ENCODE measurements around the gene INSYN1.

GRCh38 chr15:73746883-73747282 is 6.3 kb downstream of the INSYN1 start:
- no peak for TF ChIP-seq ZNF274 (IDR thresholded peaks at IDR 0.05; ENCODE audit: insufficient read depth, insufficient read length)
- no peak for TF ChIP-seq CTCF (IDR thresholded peaks at IDR 0.05 in 2 of 3, conservative IDR thresholded peaks at IDR 0.05 in 1 of 3; ENCODE audit: control insufficient read depth in 2 of 3, extremely low read depth in 1 of 3, insufficient read depth in 1 of 3, low read depth in 3 of 3, low read length in 3 of 3)
- TF ChIP-seq MXI1 (IDR thresholded peaks at IDR 0.05; ENCODE audit: low read depth, low read length), result no peak
- no peak for TF ChIP-seq EZH2 (IDR thresholded peaks at IDR 0.05; ENCODE audit: borderline replicate concordance, control insufficient read depth, low read depth, low read length)
- TF ChIP-seq, protein P1, sequence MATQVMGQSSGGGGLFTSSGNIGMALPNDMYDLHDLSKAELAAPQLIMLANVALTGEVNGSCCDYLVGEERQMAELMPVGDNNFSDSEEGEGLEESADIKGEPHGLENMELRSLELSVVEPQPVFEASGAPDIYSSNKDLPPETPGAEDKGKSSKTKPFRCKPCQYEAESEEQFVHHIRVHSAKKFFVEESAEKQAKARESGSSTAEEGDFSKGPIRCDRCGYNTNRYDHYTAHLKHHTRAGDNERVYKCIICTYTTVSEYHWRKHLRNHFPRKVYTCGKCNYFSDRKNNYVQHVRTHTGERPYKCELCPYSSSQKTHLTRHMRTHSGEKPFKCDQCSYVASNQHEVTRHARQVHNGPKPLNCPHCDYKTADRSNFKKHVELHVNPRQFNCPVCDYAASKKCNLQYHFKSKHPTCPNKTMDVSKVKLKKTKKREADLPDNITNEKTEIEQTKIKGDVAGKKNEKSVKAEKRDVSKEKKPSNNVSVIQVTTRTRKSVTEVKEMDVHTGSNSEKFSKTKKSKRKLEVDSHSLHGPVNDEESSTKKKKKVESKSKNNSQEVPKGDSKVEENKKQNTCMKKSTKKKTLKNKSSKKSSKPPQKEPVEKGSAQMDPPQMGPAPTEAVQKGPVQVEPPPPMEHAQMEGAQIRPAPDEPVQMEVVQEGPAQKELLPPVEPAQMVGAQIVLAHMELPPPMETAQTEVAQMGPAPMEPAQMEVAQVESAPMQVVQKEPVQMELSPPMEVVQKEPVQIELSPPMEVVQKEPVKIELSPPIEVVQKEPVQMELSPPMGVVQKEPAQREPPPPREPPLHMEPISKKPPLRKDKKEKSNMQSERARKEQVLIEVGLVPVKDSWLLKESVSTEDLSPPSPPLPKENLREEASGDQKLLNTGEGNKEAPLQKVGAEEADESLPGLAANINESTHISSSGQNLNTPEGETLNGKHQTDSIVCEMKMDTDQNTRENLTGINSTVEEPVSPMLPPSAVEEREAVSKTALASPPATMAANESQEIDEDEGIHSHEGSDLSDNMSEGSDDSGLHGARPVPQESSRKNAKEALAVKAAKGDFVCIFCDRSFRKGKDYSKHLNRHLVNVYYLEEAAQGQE (IDR thresholded peaks at IDR 0.05; ENCODE audit: low read depth, low read length), result no peak
- TF ChIP-seq RFX5 (IDR thresholded peaks at IDR 0.05; ENCODE audit: low read depth, low read length), result no peak
- TF ChIP-seq POLR2A (IDR thresholded peaks at IDR 0.05; ENCODE audit: low read depth, low read length), result no peak
- no peak for TF ChIP-seq POLR2AphosphoS2 (IDR thresholded peaks at IDR 0.05; ENCODE audit: low read depth, low read length)
- TF ChIP-seq BHLHE40 (IDR thresholded peaks at IDR 0.05; ENCODE audit: borderline replicate concordance in 1 of 2, low read depth in 2 of 2, low read length in 1 of 2), result no peak
- no peak for TF ChIP-seq ETV6 (conservative IDR thresholded peaks at IDR 0.05 in 1 of 2, IDR thresholded peaks at IDR 0.05 in 1 of 2; ENCODE audit: borderline replicate concordance in 1 of 2, low read depth in 1 of 2)
- no peak for TF ChIP-seq ELK1 (IDR thresholded peaks at IDR 0.05; ENCODE audit: low read depth, low read length)
- no peak for TF ChIP-seq CBFB (IDR thresholded peaks at IDR 0.05; ENCODE audit: low read depth)
- TF ChIP-seq RAD51 (IDR thresholded peaks at IDR 0.05), result no peak

Data from GM12878 (cell line).